GM19351 (cell line): ENCODE measurements around the gene LRP5.

ENCODE experiments used
- ATAC-seq: cut with Tn5 transposase; IDR thresholded peaks from one replicate; pipeline ENCODE4 v1.9.1; 2021; ENCODE audit warnings: mild to moderate bottlenecking, moderate library complexity; ENCODE audit not compliant: unreplicated experiment

Gene LRP5

GRCh38 chr11:68369756-68370155, 57.4 kb downstream of the LRP5 start:
- no peak for ATAC-seq

GRCh38 chr11:68370211-68371111, 58.1 kb downstream of the LRP5 start:
- peak; percentile 63 for ATAC-seq

DNA sequence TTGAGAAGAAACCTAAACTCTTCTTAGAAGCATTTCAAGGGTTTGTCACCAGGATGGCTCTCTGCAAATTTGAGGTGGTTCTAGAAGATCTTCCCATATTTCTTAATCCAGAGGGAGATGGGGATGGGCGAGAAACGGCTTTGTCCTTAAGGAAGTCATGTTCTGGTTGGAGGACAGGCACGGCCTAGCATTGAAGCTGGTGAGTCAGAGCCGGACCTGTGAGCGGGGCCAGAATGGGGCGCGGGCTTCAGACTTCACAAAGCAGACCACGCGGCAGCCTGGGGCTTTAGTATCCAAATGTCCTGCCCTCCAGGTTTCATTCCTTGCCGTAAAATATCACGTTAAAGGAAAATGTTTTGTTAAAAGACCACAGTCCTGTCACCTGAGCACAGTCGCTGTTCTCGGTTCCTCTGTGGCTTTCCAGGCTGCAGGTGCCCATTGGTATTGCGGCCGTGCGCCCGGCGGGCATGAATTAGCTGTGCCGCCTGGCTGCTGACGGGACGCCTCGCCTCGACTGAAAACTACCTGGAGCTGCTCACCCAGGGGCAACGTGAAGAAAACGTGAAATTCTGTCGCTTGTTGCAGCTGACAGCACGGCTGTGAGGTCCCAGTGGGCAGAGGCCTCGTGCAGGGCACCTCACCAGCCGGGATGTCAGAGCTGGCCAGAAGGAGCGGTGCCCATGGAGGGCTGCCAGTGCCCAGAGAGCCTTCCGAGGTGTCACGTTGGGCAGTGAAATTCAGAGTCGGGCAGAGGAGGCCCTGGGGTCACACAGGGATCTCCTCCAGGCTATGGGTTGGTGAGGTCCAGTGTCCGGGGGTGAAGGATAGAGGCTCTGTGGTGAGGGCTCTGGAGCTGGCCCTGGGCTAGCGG, 59.0 kb downstream of the LRP5 start:
- ATAC-seq, result no peak

DNA sequence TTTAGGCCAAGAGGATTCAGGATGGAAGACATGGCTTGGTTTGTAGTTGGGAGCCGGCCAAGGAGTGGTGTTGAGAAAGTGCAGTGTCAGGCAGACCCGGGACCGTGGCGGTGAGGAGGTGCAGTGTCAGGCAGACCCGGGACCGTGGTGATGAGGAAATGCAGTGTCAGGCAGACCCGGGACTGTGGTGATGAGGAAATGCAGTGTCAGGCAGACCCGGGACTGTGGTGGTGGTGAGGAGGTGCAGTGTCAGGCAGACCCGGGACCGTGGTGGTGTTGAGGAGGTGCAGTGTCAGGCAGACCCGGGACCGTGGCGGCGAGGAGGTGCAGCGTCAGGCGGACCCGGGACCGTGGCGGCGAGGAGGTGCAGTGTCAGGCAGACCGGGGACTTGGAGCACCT, 59.7 kb downstream of the LRP5 start:
- ATAC-seq, result no peak

GRCh38 chr11:68372625-68373024, 60.2 kb downstream of the LRP5 start:
- no peak for ATAC-seq

- ATAC-seq, result no peak
Measured at GRCh38 chr11:68373189-68373814, 60.9 kb downstream of the LRP5 start.

- ATAC-seq, result no peak
Measured at GRCh38 chr11:68373815-68374501, 61.6 kb downstream of the LRP5 start.

- ATAC-seq, result no peak
Measured at GRCh38 chr11:68374531-68374930, 62.1 kb downstream of the LRP5 start.

- ATAC-seq, result no peak
Measured at GRCh38 chr11:68375337-68375736, 62.9 kb downstream of the LRP5 start.

DNA sequence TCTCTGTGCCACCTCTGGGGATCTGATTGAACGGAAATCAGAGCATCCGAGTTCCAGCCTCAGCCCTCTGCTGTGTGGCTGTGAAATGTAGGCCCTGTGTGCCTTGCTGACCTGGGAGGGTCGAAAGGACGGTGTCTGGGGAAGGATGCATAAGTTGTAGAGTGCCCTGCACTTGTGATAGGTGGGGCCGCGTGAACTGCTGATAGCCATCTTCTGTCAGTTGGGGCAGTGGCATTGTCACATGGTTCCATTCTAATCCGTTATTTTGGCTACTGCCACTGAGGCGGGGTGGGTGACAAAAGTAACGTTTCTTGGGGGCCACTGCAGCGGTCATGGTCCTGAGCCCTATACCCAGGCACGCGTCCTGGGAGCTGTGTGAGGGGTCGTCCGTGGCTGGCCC, 63.4 kb downstream of the LRP5 start:
- ATAC-seq, result no peak

DNA sequence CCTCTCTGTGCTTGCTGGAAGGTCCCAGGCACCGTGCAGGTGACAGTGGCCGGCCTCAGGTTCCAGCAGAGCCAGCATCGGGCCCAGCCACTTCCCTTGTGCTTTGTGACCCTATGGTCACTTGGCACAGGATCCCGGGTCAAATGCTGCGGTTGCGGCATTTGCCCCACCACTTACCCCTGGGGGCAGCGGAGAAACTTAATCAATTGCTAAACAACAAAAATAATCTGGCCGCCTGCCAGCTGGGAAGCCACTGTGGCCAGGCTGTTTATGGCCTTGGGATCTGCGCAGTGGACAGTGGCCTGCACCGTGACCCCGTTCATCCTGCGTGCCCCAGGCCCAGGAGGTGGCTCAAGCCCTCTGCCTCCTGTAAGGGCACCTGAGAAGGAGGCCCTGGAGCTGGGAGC, 65.0 kb downstream of the LRP5 start:
- no peak for ATAC-seq

GRCh38 chr11:68379206-68379605, 66.8 kb downstream of the LRP5 start:
- ATAC-seq, result no peak

DNA sequence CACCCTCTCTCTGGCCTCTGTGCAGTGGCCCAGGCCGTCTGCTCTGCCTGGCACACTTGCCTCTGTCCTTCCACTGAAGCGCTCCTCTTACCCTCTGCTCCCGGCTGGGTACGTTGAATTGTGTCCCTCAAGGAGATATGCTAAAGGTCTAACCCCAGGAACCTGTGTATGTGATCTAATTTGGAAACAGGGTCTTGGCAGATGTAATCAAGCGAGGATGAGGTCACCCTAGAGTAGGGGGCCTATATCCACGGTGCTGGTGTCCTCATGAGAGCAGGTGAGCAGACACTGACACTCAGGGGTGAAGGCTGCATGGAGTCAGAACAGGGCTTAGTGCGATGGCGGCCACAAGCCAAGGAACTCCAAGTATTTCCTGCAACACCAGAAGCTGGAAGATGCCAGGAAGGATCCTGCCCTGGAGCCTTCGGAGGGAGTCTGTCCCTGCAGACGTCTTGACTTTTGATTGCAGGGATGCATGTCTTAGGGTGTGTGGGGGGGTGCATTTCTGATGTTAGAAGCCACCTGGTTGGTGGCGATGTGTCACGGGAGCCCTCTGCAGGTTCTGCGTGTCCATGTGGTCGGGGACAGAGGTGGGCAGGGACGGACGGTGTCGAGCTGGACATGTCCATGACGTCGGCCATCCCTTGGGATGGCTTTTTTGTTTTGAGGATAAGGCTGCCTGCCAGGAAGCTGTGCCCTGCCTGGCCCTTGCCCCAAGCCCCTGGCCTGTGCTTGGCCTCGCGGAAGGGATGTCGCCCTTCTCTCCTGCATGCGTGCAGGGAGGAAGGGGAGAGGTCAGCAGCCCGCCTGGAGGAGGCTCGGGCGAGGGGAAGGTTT, 68.6 kb downstream of the LRP5 start:
- no peak for ATAC-seq

DNA sequence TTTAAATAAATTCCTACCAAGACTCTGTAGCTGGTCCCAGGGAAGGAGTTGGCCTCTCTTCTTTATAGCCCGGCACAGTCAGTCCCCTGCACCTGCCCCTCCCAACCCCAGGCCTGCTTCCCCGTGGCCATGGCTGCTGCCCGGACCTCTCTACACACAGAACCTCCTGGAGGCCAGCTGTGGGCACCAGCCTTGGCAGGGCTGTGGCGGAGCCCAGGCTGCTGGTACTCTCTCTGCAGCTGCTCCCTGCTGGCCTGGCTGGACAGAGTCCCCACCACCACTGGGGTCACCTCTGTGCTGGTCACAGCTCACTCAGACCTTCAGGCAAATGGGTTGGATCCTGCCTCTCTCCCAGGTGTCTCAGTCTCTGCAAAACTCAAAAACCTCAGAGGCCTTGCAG, 69.3 kb downstream of the LRP5 start:
- no peak for ATAC-seq

DNA sequence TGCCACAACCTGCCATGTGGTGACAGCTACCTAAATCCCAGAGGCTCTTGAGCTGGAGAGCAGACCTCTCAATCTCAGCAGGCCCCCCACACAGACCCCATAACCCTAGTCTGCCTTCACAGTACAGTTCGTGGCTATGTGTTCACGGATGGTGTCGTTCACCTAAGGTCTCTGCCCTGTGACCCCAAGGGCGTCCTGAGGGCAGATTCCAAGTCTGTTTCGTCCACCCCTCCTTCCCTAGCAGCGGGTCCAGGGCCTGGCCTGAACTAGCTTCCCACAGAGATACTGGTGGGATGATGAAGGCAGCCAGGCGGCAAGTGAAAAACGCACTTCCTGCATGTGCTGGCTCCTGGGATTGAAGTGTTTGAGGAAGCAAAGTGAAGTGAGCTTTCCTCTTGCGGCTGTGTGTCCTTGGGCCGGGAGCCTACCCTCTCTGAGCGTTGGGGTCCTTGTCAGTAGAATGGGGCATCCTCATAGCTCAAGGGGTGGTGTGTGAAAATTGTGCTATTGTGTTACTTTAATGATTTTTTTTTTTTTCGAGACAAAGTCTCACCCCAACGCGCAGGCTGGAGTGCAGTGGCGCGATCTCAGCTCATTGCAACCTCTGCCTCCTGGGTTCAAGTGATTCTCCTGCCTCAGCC, 70.1 kb downstream of the LRP5 start:
- ATAC-seq, result no peak

GRCh38 chr11:68383976-68384501, 71.6 kb downstream of the LRP5 start:
- ATAC-seq, result no peak

DNA sequence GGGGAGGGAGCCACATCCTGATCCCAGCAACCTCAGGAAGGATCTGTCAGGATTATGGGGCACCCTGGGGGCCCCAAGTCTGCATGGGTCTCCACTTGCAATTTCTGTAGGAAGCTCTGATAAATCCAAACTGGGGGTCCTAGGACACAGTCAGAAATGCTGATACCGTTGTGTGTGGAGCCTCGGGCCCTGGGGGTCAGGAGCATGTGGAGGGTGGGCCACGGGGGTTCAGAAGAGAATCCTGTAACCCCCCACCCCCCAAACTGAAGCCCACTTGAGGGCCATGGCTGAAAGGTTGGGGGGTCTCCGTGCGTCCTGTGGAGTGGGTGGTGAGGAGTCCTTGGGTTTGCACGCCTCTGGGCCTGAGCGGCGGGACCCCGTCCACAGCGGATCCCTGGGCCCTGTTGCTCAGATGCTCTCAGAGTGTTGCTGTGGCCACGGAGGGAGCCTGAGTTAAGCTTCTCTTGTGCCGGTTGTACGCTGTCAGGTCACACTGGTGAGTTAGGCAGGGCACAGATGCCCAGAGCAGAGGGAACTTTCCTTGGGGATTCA, 72.2 kb downstream of the LRP5 start:
- ATAC-seq, result no peak

GRCh38 chr11:68385128-68385527, 72.7 kb downstream of the LRP5 start:
- ATAC-seq, result no peak
